Choroid plexus epithelial cell (primary cell): ENCODE data around the gene CUTA.

Experiments
- DNase-seq: peaks from one replicate; pipeline ENCODE4 v3.0.0-alpha.2; 2010; ENCODE audit warnings: low read depth
- H3K4me3 ChIP-seq: 2 replicates; pipeline ENCODE4 v1.5.1; 2011; ENCODE audit warnings: low read depth, mild to moderate bottlenecking, control low read depth, low read length, moderate library complexity
- CTCF ChIP-seq: conservative IDR thresholded peaks from 2 replicates; pipeline ENCODE4 v1.5.1; 2011; ENCODE audit warnings: low read depth, mild to moderate bottlenecking, control low read depth, inconsistent platforms, low read length, moderate library complexity

CUTA gene

GRCh38 chr6:33433001-33433543 lies 15.2 kb upstream of the CUTA start:
- no peak for DNase-seq
- no peak for TF ChIP-seq CTCF
- H3K4me3 ChIP-seq = no peak overlapping the region

- TF ChIP-seq CTCF = no peak
- no peak overlapping the region for H3K4me3 ChIP-seq
- DNase-seq = no peak
These were observed 14.6 kb upstream of the CUTA start for GRCh38 chr6:33432546-33432945.

GRCh38 chr6:33431880-33432541 lies 14.1 kb upstream of the CUTA start:
- DNase-seq = no peak
- no peak overlapping the region for H3K4me3 ChIP-seq
- no peak for TF ChIP-seq CTCF

- peak; percentile 77 for DNase-seq
- H3K4me3 ChIP-seq = peak overlapping the region; percentile 35
- TF ChIP-seq CTCF = no peak
These were observed 13.3 kb upstream of the CUTA start for GRCh38 chr6:33430991-33431879.

GRCh38 chr6:33430334-33430733 lies 12.4 kb upstream of the CUTA start:
- no peak for TF ChIP-seq CTCF
- no peak for DNase-seq

GRCh38 chr6:33429750-33430052 lies 11.8 kb upstream of the CUTA start:
- H3K4me3 ChIP-seq = no peak overlapping the region
- DNase-seq = no peak

More at GRCh38 chr6:33430334-33430733, 12.4 kb upstream of the CUTA start:
- no peak overlapping the region for H3K4me3 ChIP-seq

More at GRCh38 chr6:33429750-33430052, 11.8 kb upstream of the CUTA start:
- no peak for TF ChIP-seq CTCF
